SK-N-SH treated with all-trans-retinoic acid at 6 μM for 48 hours (cell line): ENCODE results near the gene NDUFB2.
"Not testable (repeated sequence)": the region's sequence is repeated elsewhere in the genome, so short reads cannot be mapped to it uniquely, and the experiment has no call there.

Experiments
- ATAC-seq: fragments of 200-7000 bp; cut with Tn5 transposase; 3 replicates; pipeline ENCODE4 v1.9.1; 2020; ENCODE audit warnings: mild to moderate bottlenecking, moderate library complexity
- ARNTL ChIP-seq: fragments of 450-650 bp; formaldehyde crosslinking; IDR thresholded peaks from 2 replicates; pipeline ENCODE4 v1.5.0; 2020; ENCODE audit warnings: low read depth, mild to moderate bottlenecking, moderate library complexity, borderline replicate concordance
- BACH2 ChIP-seq: fragments of 250-450 bp; sonication (Bioruptor Pico); IDR thresholded peaks from 2 replicates; pipeline ENCODE4 v1.9.0; 2021; ENCODE audit warnings: mild to moderate bottlenecking, borderline replicate concordance
- CREB5 ChIP-seq: fragments of 250-450 bp; sonication (Bioruptor Pico); IDR thresholded peaks from 2 replicates; pipeline ENCODE4 v1.5.1; 2020; ENCODE audit warnings: low read depth, mild to moderate bottlenecking, moderate library complexity
- CSDC2 ChIP-seq: fragments of 250-450 bp; sonication (Bioruptor Pico); IDR thresholded peaks from 2 replicates; pipeline ENCODE4 v1.5.0; 2020; ENCODE audit warnings: mild to moderate bottlenecking, moderate library complexity
- CSRNP3 ChIP-seq: fragments of 250-450 bp; sonication (Bioruptor Pico); IDR thresholded peaks from 2 replicates; pipeline ENCODE4 v1.5.1; 2021; ENCODE audit warnings: mild to moderate bottlenecking, moderate library complexity
- ESRRG ChIP-seq: fragments of 250-450 bp; sonication (Bioruptor Pico); IDR thresholded peaks from 2 replicates; pipeline ENCODE4 v1.6.1; 2021; ENCODE audit warnings: mild to moderate bottlenecking
- GLIS3 ChIP-seq: fragments of 250-450 bp; sonication (Bioruptor Pico); IDR thresholded peaks from 2 replicates; pipeline ENCODE4 v1.5.0; 2020; ENCODE audit warnings: mild to moderate bottlenecking, moderate library complexity
- ISL1 ChIP-seq: fragments of 250-450 bp; sonication (Bioruptor Pico); IDR thresholded peaks from 2 replicates; pipeline ENCODE4 v2.1.2; 2022; ENCODE audit warnings: mild to moderate bottlenecking, moderate library complexity
- OSR1 ChIP-seq: fragments of 250-450 bp; sonication (Bioruptor Pico); IDR thresholded peaks from 2 replicates; pipeline ENCODE4 v1.8.0; 2022; ENCODE audit warnings: moderate library complexity, mild to moderate bottlenecking, inconsistent platforms
- POU6F1 ChIP-seq: fragments of 250-450 bp; sonication (Bioruptor Pico); IDR thresholded peaks from 2 replicates; pipeline ENCODE4 v1.8.0; 2021; ENCODE audit warnings: low read depth, mild to moderate bottlenecking, moderate library complexity, borderline replicate concordance
- PPARA ChIP-seq: fragments of 250-450 bp; sonication (Bioruptor Pico); IDR thresholded peaks from 2 replicates; pipeline ENCODE4 v1.5.0; 2020; ENCODE audit warnings: mild to moderate bottlenecking, borderline replicate concordance
- RARB ChIP-seq: fragments of 250-450 bp; sonication (Bioruptor Pico); IDR thresholded peaks from 2 replicates; pipeline ENCODE4 v1.8.0; 2021; ENCODE audit warnings: mild to moderate bottlenecking, moderate library complexity
- SNAI2 ChIP-seq: fragments of 250-450 bp; sonication (Bioruptor Pico); IDR thresholded peaks from 2 replicates; pipeline ENCODE4 v1.5.0; 2020; ENCODE audit warnings: mild to moderate bottlenecking, moderate library complexity
- TCF4 ChIP-seq: fragments of 250-450 bp; sonication (Bioruptor Pico); IDR thresholded peaks from 2 replicates; pipeline ENCODE4 v1.8.0; 2021; ENCODE audit warnings: mild to moderate bottlenecking, moderate library complexity, borderline replicate concordance
- TOX ChIP-seq: fragments of 250-450 bp; sonication (Bioruptor Pico); IDR thresholded peaks from 2 replicates; pipeline ENCODE4 v1.8.0; 2021; ENCODE audit warnings: mild to moderate bottlenecking, moderate library complexity, borderline replicate concordance
- TSHZ2 ChIP-seq: fragments of 250-450 bp; sonication (Bioruptor Pico); IDR thresholded peaks from 2 replicates; pipeline ENCODE4 v1.5.0; 2020; ENCODE audit warnings: mild to moderate bottlenecking, moderate library complexity
- ZC3H10 ChIP-seq: fragments of 250-450 bp; sonication (Bioruptor Pico); IDR thresholded peaks from 2 replicates; pipeline ENCODE4 v1.5.1; 2021; ENCODE audit warnings: mild to moderate bottlenecking, moderate library complexity
- ZFP3 ChIP-seq: fragments of 250-450 bp; sonication (Bioruptor Pico); IDR thresholded peaks from 2 replicates; pipeline ENCODE4 v1.5.0; 2020; ENCODE audit warnings: mild to moderate bottlenecking, moderate library complexity
- ZFP30 ChIP-seq: fragments of 450-650 bp; formaldehyde crosslinking; IDR thresholded peaks from 2 replicates; pipeline ENCODE4 v1.5.0; 2022; ENCODE audit warnings: mild to moderate bottlenecking, moderate library complexity
- ZNF565 ChIP-seq: fragments of 450-650 bp; formaldehyde crosslinking; conservative IDR thresholded peaks from 2 replicates; pipeline ENCODE4 v1.5.0; 2020; ENCODE audit warnings: low read depth, mild to moderate bottlenecking, moderate library complexity
- ZNF70 ChIP-seq: fragments of 450-650 bp; formaldehyde crosslinking; IDR thresholded peaks from 2 replicates; pipeline ENCODE4 v1.5.0; 2020; ENCODE audit warnings: mild to moderate bottlenecking, moderate library complexity
- ZNF8 ChIP-seq: fragments of 450-650 bp; formaldehyde crosslinking; IDR thresholded peaks from 2 replicates; pipeline ENCODE4 v1.5.0; 2020; ENCODE audit warnings: mild to moderate bottlenecking, moderate library complexity

The NDUFB2 gene

GRCh38 chr7:140674899-140675701 lies 21.4 kb upstream of the NDUFB2 start:
- peak; percentile 73 for ATAC-seq
- TF ChIP-seq CSRNP3 (CRISPR knock-in tag) (no peak), ZFP3 (CRISPR knock-in tag) (no peak), TSHZ2 (CRISPR knock-in tag) (no peak), SNAI2 (CRISPR knock-in tag) (no peak), RARB (CRISPR knock-in tag) (no peak), ZNF8 (CRISPR knock-in tag) (no peak), CSDC2 (CRISPR knock-in tag) (no peak), TOX (no peak), ZNF70 (CRISPR knock-in tag) (no peak), ZC3H10 (no peak), ZNF565 (no peak), OSR1 (CRISPR knock-in tag) (no peak), ARNTL (CRISPR knock-in tag) (no peak), BACH2 (CRISPR knock-in tag) (no peak), ISL1 (no peak), PPARA (no peak), ESRRG (no peak), ZFP30 (no peak)

- no peak for ATAC-seq
- TF ChIP-seq TOX (no peak), ZNF70 (CRISPR knock-in tag) (no peak), ISL1 (no peak), CREB5 (no peak), SNAI2 (CRISPR knock-in tag) (no peak), TCF4 (no peak), ZNF565 (no peak), GLIS3 (CRISPR knock-in tag) (no peak), PPARA (no peak)
Measured at GRCh38 chr7:140675726-140676125, 20.8 kb upstream of the NDUFB2 start.

- no peak for ATAC-seq
- TF ChIP-seq SNAI2 (CRISPR knock-in tag) = no peak
- TF ChIP-seq ZFP30 = no peak
- no peak for TF ChIP-seq BACH2 (CRISPR knock-in tag)
- no peak for TF ChIP-seq CSRNP3 (CRISPR knock-in tag)
- TF ChIP-seq OSR1 (CRISPR knock-in tag) = no peak
- TF ChIP-seq PPARA = no peak
- no peak for TF ChIP-seq TCF4
- no peak for TF ChIP-seq POU6F1 (CRISPR knock-in tag)
- no peak for TF ChIP-seq ZC3H10
- TF ChIP-seq CSDC2 (CRISPR knock-in tag) = no peak
- TF ChIP-seq ESRRG = no peak
- TF ChIP-seq GLIS3 (CRISPR knock-in tag) = no peak
- TF ChIP-seq ZNF8 (CRISPR knock-in tag) = no peak
- TF ChIP-seq, all 23 proteins: peak for 0
Measured at GRCh38 chr7:140676306-140676705, 20.2 kb upstream of the NDUFB2 start.

GRCh38 chr7:140676956-140677355 lies 19.6 kb upstream of the NDUFB2 start:
- ATAC-seq = not testable (repeated sequence)
